ENCODE results near the gene AMPD3. TPM values are rescaled to one million over a fixed set of nuclear protein-coding genes. Genes with fewer than 3 reads are reported as not detected.

AMPD3 gene
- total RNA-seq, 2 experiments from 2014 or later: 13.2 to 14.1 TPM

DNA sequence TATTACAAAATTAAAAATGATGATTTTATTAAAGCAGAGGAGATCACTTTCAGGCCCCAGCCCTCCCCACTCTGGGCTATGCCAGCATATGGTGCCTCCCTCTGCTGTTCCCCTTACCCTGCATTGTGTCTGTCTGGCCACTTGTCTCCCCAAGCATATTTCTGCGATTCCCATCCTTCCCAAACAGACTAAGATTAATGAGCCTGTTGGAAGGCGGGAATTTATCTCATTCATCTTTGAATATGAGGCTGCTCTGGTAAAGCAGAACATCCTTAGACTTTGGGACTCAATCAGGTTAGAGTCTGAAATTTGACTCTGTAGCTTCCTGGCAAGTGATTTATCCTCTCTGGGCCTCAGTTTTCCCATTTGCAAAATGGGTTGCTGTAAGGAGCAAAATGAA, 25.7 kb downstream of the AMPD3 start:
- Mint-ChIP-seq H3K9me3 (no peaks in the 10 kb centered on the region), H3K4me1 (ENCODE audit: low read depth) (peaks cover 14% of the 10 kb centered on the region), H3K27ac (peak overlapping the region; percentile 25), H3K4me3 (no peak overlapping the region), H3K36me3 (ENCODE audit: low read depth) (peaks cover 87% of the 10 kb centered on the region), H3K27me3 (no peaks in the 10 kb centered on the region)
- Histone ChIP-seq H3K9me3 (ENCODE audit: control insufficient read depth in 1 of 2, insufficient read depth in 1 of 2, low read length in 2 of 2) (no peaks in the 10 kb centered on the region), H3K36me3 (ENCODE audit: insufficient read depth, low read length) (peaks cover 71% of the 10 kb centered on the region), H3K27ac (ENCODE audit: low read depth in 1 of 2, low read length in 2 of 2) (no peak overlapping the region), H3K4me3 (ENCODE audit: low read length) (no peak overlapping the region), H3K4me1 (ENCODE audit: insufficient read depth, low read length) (no peaks in the 10 kb centered on the region), H3K27me3 (ENCODE audit: control insufficient read depth in 1 of 2, insufficient read depth in 2 of 2, low read length in 2 of 2) (no peaks in the 10 kb centered on the region)
- CTCF ChIA-PET: no interaction called here
- ATAC-seq (ENCODE audit: poor library complexity) (no peak), DNase-seq (no peak)
- POLR2A ChIA-PET: no interaction called here
- intact Hi-C loops (cut with DNase I, micrococcal nuclease): no loop called here
- no peak for TF ChIP-seq CTCF (IDR thresholded peaks at IDR 0.05)

DNA sequence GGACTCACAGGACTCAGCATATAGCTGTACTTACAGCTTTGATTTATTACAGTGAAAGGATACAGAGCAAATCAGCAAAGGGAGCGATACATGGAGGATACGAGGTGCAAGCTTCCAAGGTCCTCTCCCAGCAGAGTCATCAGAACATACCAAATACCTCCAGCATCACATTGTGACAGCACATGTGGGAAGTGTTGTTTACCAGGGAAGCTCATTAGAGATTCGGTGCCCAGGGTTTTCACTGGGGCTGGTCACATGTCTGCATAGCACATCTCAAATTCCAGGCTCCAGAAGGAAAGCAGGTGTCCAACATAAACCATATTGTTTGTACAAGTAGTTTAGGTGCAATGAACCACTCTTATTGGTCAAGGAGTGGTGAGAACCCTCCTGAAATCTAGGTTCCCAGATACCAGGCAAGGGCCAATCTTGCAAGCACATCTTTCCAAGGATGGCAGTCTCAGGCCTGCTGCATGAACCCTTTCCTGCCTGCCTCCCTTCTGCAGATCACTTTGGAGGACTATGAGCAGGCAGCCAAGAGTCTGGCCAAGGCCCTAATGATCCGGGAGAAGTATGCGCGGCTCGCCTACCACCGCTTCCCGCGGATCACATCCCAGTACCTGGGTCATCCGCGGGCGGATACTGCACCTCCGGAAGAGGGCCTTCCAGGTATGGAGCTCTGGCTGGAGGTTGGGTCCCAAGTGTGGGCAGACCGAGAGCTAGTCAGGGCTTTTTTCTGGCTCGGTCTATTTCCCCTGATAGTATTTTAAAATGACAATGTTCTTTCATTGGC, 26.7 kb downstream of the AMPD3 start:
- ChIA-PET CTCF (no interaction called here), POLR2A (no interaction called here)
- no peaks in the 10 kb centered on the region for H3K9me3 ChIP-seq (ENCODE audit: control insufficient read depth in 1 of 2, insufficient read depth in 1 of 2, low read length in 2 of 2)
- Mint-ChIP-seq H3K27ac (no peak overlapping the region), H3K9me3 (no peaks in the 10 kb centered on the region), H3K4me1 (ENCODE audit: low read depth) (peaks cover 5% of the 10 kb centered on the region), H3K36me3 (ENCODE audit: low read depth) (peaks cover 89% of the 10 kb centered on the region), H3K4me3 (no peak overlapping the region), H3K27me3 (no peaks in the 10 kb centered on the region)
- H3K27me3 ChIP-seq (ENCODE audit: control insufficient read depth in 1 of 2, insufficient read depth in 2 of 2, low read length in 2 of 2): no peaks in the 10 kb centered on the region
- H3K4me3 ChIP-seq (ENCODE audit: low read length): no peak overlapping the region
- H3K4me1 ChIP-seq (ENCODE audit: insufficient read depth, low read length): no peaks in the 10 kb centered on the region
- DNase-seq (peak in 1 of 14 experiments; percentile 12), ATAC-seq (ENCODE audit: poor library complexity) (no peak)
- TF ChIP-seq CTCF (IDR thresholded peaks at IDR 0.05): no peak
- no peak overlapping the region for H3K27ac ChIP-seq (ENCODE audit: low read depth in 1 of 2, low read length in 2 of 2)
- H3K36me3 ChIP-seq (ENCODE audit: insufficient read depth, low read length): peaks cover 74% of the 10 kb centered on the region
- intact Hi-C loops (cut with DNase I, micrococcal nuclease): no loop called here

- no peaks in the 10 kb centered on the region for H3K27me3 ChIP-seq (ENCODE audit: control insufficient read depth in 1 of 2, insufficient read depth in 2 of 2, low read length in 2 of 2)
- no peaks in the 10 kb centered on the region for H3K9me3 Mint-ChIP-seq
- H3K4me3 Mint-ChIP-seq: no peak overlapping the region
- peaks cover 81% of the 10 kb centered on the region for H3K36me3 ChIP-seq (ENCODE audit: insufficient read depth, low read length)
- ChIA-PET POLR2A (interaction anchor here (0.7 kb wide), 1 partner anchor 26 kb away, joined by 3 read pairs; no protein-coding TSS in a partner anchor), CTCF (no interaction called here)
- H3K4me3 ChIP-seq (ENCODE audit: low read length): no peak overlapping the region
- H3K27me3 Mint-ChIP-seq: no peaks in the 10 kb centered on the region
- DNase-seq (no peak), ATAC-seq (ENCODE audit: poor library complexity) (no peak)
- H3K9me3 ChIP-seq (ENCODE audit: control insufficient read depth in 1 of 2, insufficient read depth in 1 of 2, low read length in 2 of 2): no peaks in the 10 kb centered on the region
- H3K27ac ChIP-seq (ENCODE audit: low read depth in 1 of 2, low read length in 2 of 2): no peak overlapping the region
- H3K27ac Mint-ChIP-seq: no peak overlapping the region
- intact Hi-C loops (cut with DNase I, micrococcal nuclease): no loop called here
- TF ChIP-seq CTCF (IDR thresholded peaks at IDR 0.05): no peak
- no peaks in the 10 kb centered on the region for H3K4me1 ChIP-seq (ENCODE audit: insufficient read depth, low read length)
- peaks cover 8% of the 10 kb centered on the region for H3K4me1 Mint-ChIP-seq (ENCODE audit: low read depth)
- H3K36me3 Mint-ChIP-seq (ENCODE audit: low read depth): peaks cover 92% of the 10 kb centered on the region
These were observed 28.1 kb downstream of the AMPD3 start for GRCh38 chr11:10483174-10483573.

Measured in CD4-positive, alpha-beta T cell (primary cell).